ENCODE measurements around the gene IGFBP2.
A peak's percentile ranks its signal among the peaks of the same experiment; 100 is the strongest.

IGFBP2 gene

GRCh38 chr2:216681683-216682082, 48.5 kb downstream of the IGFBP2 start:
- no peak for DNase-seq (ENCODE audit: low read depth, low spot score)

- DNase-seq (ENCODE audit: low read depth, low spot score), result no peak
Observed at GRCh38 chr2:216683846-216684245, 50.6 kb downstream of the IGFBP2 start.

- no peak for DNase-seq (ENCODE audit: low read depth, low spot score)
Observed at GRCh38 chr2:216685327-216685875, 52.2 kb downstream of the IGFBP2 start.

- no peak for DNase-seq (ENCODE audit: low read depth, low spot score)
Observed at GRCh38 chr2:216687111-216687510, 53.9 kb downstream of the IGFBP2 start.

- DNase-seq (ENCODE audit: low read depth, low spot score), result no peak
Observed at GRCh38 chr2:216687646-216688045, 54.4 kb downstream of the IGFBP2 start.

GRCh38 chr2:216688731-216689340, 55.6 kb downstream of the IGFBP2 start:
- no peak for DNase-seq (ENCODE audit: low read depth, low spot score)

- no peak for DNase-seq (ENCODE audit: low read depth, low spot score)
Observed at GRCh38 chr2:216689397-216689796, 56.2 kb downstream of the IGFBP2 start.

GRCh38 chr2:216690456-216690852, 57.2 kb downstream of the IGFBP2 start:
- DNase-seq (ENCODE audit: low read depth, low spot score), result no peak

GRCh38 chr2:216690853-216691741, 57.9 kb downstream of the IGFBP2 start:
- no peak for DNase-seq (ENCODE audit: low read depth, low spot score)

- peak; percentile 11 for DNase-seq (ENCODE audit: low read depth, low spot score)
Observed at GRCh38 chr2:216692636-216693413, 59.6 kb downstream of the IGFBP2 start.

GRCh38 chr2:216693414-216694080, 60.3 kb downstream of the IGFBP2 start:
- DNase-seq (ENCODE audit: low read depth, low spot score), result no peak

- DNase-seq (ENCODE audit: low read depth, low spot score), result no peak
Observed at GRCh38 chr2:216694082-216694825, 61.0 kb downstream of the IGFBP2 start.

- DNase-seq (ENCODE audit: low read depth, low spot score), result no peak
Observed at GRCh38 chr2:216694826-216695217, 61.6 kb downstream of the IGFBP2 start.

GRCh38 chr2:216695401-216695821, 62.2 kb downstream of the IGFBP2 start, which contains the start of gene IGFBP5:
TSS of gene IGFBP5 (minus strand) at chr2:216695549. CDS start at chr2:216694775, 774 bp downstream.
- DNase-seq (ENCODE audit: low read depth, low spot score), result no peak

GRCh38 chr2:216696321-216696720, 63.1 kb downstream of the IGFBP2 start:
- DNase-seq (ENCODE audit: low read depth, low spot score), result no peak

GRCh38 chr2:216696751-216697560, 63.7 kb downstream of the IGFBP2 start:
- no peak for DNase-seq (ENCODE audit: low read depth, low spot score)

- DNase-seq (ENCODE audit: low read depth, low spot score), result no peak
Observed at GRCh38 chr2:216698293-216698692, 65.1 kb downstream of the IGFBP2 start.

GRCh38 chr2:216698895-216699294, 65.7 kb downstream of the IGFBP2 start:
- DNase-seq (ENCODE audit: low read depth, low spot score), result no peak

- DNase-seq (ENCODE audit: low read depth, low spot score), result no peak
Observed at GRCh38 chr2:216700088-216700567, 66.9 kb downstream of the IGFBP2 start.

GRCh38 chr2:216700781-216701180, 67.6 kb downstream of the IGFBP2 start:
- DNase-seq (ENCODE audit: low read depth, low spot score), result no peak
